HCT116 (cell line): ENCODE measurements around the gene STAG1. TPM values are rescaled to one million over a fixed set of nuclear protein-coding genes. Genes with fewer than 3 reads are reported as not detected.

Source experiments
- total RNA-seq: library from RNA; stranded (reverse); gene quantifications from one replicate; pipeline ENCODE4 v1.2.1, GENCODE V29; 2021; ENCODE audit not compliant: unreplicated experiment

STAG1 gene
- total RNA-seq, 1 experiment from 2014 or later, result 29.4 TPM

Other genes starting within 250 kb of the STAG1 start
- gene SLC35G2, start 66.7 kb upstream of the STAG1 start, total RNA-seq, result 3.3 TPM
- 25.6 TPM for gene NCK1, start 109.8 kb upstream of the STAG1 start, total RNA-seq
- gene IL20RB, start 205.6 kb upstream of the STAG1 start, total RNA-seq, result 6.1 TPM